OCI-LY7 (cell line): ENCODE data around the gene SPG7. TPM values are rescaled to one million over a fixed set of nuclear protein-coding genes. Genes with fewer than 3 reads are reported as not detected.

Experiments used
- BruUV-seq: library from RNA; stranded (reverse); fragments of 400-500 nt; replicated peaks from 2 replicates; lab custom pipeline; 2021; lab: Mats Ljungman, UMichigan
- CTCF ChIA-PET: fragments of 300-600 bp; sonication (Branson Sonifier 250); formaldehyde crosslinking; loops from one replicate; lab custom pipeline; 2022; ENCODE audit warnings: antibody characterized with exemption; ENCODE audit not compliant: unreplicated experiment; lab: Charles Lee
- POLR2A ChIA-PET: fragments of 300-600 bp; sonication (Branson Sonifier 250); formaldehyde crosslinking; loops from one replicate; lab custom pipeline; 2022; ENCODE audit warnings: antibody characterized with exemption; lab: Charles Lee
- DNase-seq: peaks from one replicate; pipeline ENCODE4 v3.0.0-alpha.2; 2015; ENCODE audit warnings: low spot score
- H2AFZ ChIP-seq: fragments of 200-600 bp; sonication (generic), shearing (Covaris generic); 2 replicates; pipeline ENCODE4 v1.6.1; 2014; ENCODE audit warnings: mild to moderate bottlenecking, antibody characterized with exemption, low read length, moderate library complexity
- H3K27ac ChIP-seq: fragments of 200-600 bp; sonication (generic); 2 replicates; pipeline ENCODE4 v1.5.1; 2014; ENCODE audit warnings: mixed run types, low read depth, mild to moderate bottlenecking, moderate library complexity, low read length, inconsistent platforms; ENCODE audit not compliant: poor library complexity, severe bottlenecking
- H3K36me3 ChIP-seq: fragments of 200-600 bp; sonication (generic); 2 replicates; pipeline ENCODE4 v1.6.1; 2014; ENCODE audit warnings: mild to moderate bottlenecking, antibody characterized with exemption, low read length, moderate library complexity, mixed read lengths; ENCODE audit not compliant: insufficient read depth
- H3K4me1 ChIP-seq: fragments of 200-600 bp; sonication (generic); 2 replicates; pipeline ENCODE4 v1.5.1; 2014; ENCODE audit warnings: mild to moderate bottlenecking, low read length; ENCODE audit not compliant: insufficient read depth, poor library complexity, severe bottlenecking
- H3K4me2 ChIP-seq: fragments of 200-600 bp; sonication (generic); 2 replicates; pipeline ENCODE4 v1.6.1; 2014; ENCODE audit warnings: mild to moderate bottlenecking, low read length
- H3K4me3 ChIP-seq: fragments of 200-600 bp; sonication (generic); 2 replicates; pipeline ENCODE4 v1.5.1; 2014; ENCODE audit warnings: mild to moderate bottlenecking, low read depth, low read length; ENCODE audit not compliant: poor library complexity, severe bottlenecking
- H3K79me2 ChIP-seq: fragments of 200-600 bp; sonication (generic); 2 replicates; pipeline ENCODE4 v1.6.1; 2016; ENCODE audit warnings: low read depth, mild to moderate bottlenecking, low read length, moderate library complexity, mixed read lengths; ENCODE audit not compliant: insufficient read depth
- H3K9me2 ChIP-seq: fragments of 200-600 bp; sonication (generic); 2 replicates; pipeline ENCODE4 v1.6.1; 2016; ENCODE audit warnings: mild to moderate bottlenecking, low read length, mixed read lengths; ENCODE audit not compliant: insufficient read depth
- H3K9me3 ChIP-seq: fragments of 200-600 bp; sonication (generic); 2 replicates; pipeline ENCODE4 v1.6.1; 2014; ENCODE audit warnings: mild to moderate bottlenecking, mixed run types, low read length, mixed read lengths
- H4K20me1 ChIP-seq: fragments of 200-600 bp; sonication (generic); 2 replicates; pipeline ENCODE4 v1.6.1; 2014; ENCODE audit warnings: mild to moderate bottlenecking, antibody characterized with exemption, low read length, moderate library complexity, mixed read lengths; ENCODE audit not compliant: insufficient read depth
- CTCF ChIP-seq: fragments of 200-600 bp; sonication (generic); conservative IDR thresholded peaks from 2 replicates; pipeline ENCODE4 v1.5.1; 2014; ENCODE audit warnings: mild to moderate bottlenecking, antibody characterized with exemption, low read length, moderate library complexity, mixed read lengths
- EZH2phosphoT487 ChIP-seq: fragments of 200-600 bp; sonication (generic); IDR thresholded peaks from 2 replicates; pipeline ENCODE4 v1.6.1; 2018; ENCODE audit warnings: low read depth, borderline replicate concordance, mild to moderate bottlenecking, mixed run types, antibody characterized with exemption, low read length, moderate library complexity, mixed read lengths
- intact Hi-C: fragments of 100-400 bp; cut with micrococcal nuclease; formaldehyde crosslinking; loops from one replicate; pipeline ENCODE4 v1.10.0; 2022; ENCODE audit not compliant: unreplicated experiment
- total RNA-seq, 2 experiments: library from RNA; depleted of rRNA in 1 of 2; stranded (reverse); fragments of >200 nt in 1 of 2; shearing (Covaris generic) in 1 of 2; gene quantifications; 2 replicates each; pipeline ENCODE4 v1.2.3, GENCODE V29; 2014 to 2022

The SPG7 gene
- total RNA-seq, 2 experiments from 2014 or later: 92.7 to 121 TPM

- Histone ChIP-seq H3K9me2 (no peaks in the 10 kb centered on the region), H3K4me1 (peaks cover 48% of the 10 kb centered on the region), H3K79me2 (peaks cover 12% of the 10 kb centered on the region; the same call in 1 of the 2 replicates), H2AFZ (no peak overlapping the region), H3K4me3 (no peak overlapping the region), H3K36me3 (peaks cover 27% of the 10 kb centered on the region), H4K20me1 (peaks cover 17% of the 10 kb centered on the region), H3K27ac (no peak overlapping the region), H3K9me3 (no peaks in the 10 kb centered on the region), H3K4me2 (no peak overlapping the region)
- DNase-seq: no peak
- TF ChIP-seq EZH2phosphoT487 (no peak), CTCF (no peak)
- ChIA-PET POLR2A (no interaction called here), CTCF (no interaction called here)
- no TSS peak for BruUV-seq
- intact Hi-C loops: no loop called here
Measured at GRCh38 chr16:89567656-89568594, 59.7 kb downstream of the SPG7 start.

DNA sequence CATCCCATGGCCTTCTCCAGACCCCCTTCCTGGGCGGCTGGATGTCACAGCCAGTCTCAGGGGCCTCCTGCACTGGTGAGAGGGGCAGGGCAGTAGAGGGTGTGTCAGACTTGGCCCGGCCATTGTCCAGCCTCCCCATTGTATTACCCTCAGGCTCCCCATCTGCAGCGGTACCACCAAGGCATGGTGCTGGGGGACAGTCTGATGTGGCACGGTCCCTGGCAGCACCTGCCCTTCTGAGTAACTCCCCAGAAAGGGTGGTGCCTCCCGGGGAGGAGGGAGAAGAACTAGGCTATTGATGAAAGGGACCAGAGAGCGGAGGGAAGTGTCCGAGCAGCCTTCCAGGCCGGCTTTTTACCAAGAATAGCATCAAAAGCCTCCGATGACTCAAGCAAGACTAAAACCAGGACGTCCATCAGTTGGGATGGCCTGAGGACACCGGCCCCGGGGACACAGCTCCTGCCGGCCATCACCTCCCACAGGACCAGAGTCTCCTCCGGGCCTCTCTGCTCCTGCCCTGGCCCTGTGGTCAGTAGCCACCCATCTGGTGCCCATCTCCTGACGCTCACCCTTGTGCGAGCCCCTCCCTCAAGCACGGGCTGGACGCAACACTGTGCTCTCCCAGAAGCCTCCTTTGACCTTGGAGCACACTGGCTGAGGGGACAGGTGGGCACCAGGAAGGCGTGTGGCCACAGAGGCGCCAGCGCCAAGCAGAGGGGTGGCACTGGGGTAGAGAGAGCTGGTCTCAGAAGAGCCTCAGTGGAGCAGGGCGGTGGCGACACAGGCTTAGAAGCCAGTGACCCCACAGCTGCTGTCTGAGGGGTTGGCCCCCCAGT is 61.5 kb downstream of the SPG7 start:
- Histone ChIP-seq H3K27ac (no peak overlapping the region), H3K9me2 (no peaks in the 10 kb centered on the region), H3K79me2 (no peaks in the 10 kb centered on the region), H3K4me3 (no peak overlapping the region), H4K20me1 (no peaks in the 10 kb centered on the region), H3K4me1 (peaks cover 34% of the 10 kb centered on the region), H3K9me3 (no peaks in the 10 kb centered on the region), H3K36me3 (peaks cover 9% of the 10 kb centered on the region), H3K4me2 (no peak overlapping the region), H2AFZ (no peak overlapping the region)
- DNase-seq: no peak
- TF ChIP-seq CTCF (no peak), EZH2phosphoT487 (no peak)
- BruUV-seq: no TSS peak
- intact Hi-C loops: loop anchor here (5.0 kb wide), 1 partner anchor 73 kb away; no protein-coding TSS in a partner anchor
- CTCF ChIA-PET: interaction anchor here (0.6 kb wide), 1 partner anchor 234 kb away, joined by 3 read pairs; no protein-coding TSS in a partner anchor
- POLR2A ChIA-PET: interaction anchor here (0.7 kb wide), 2 partner anchors 104 to 349 kb away, joined by 3 to 4 read pairs; partner anchors contain the start of gene MC1R
